Body of pancreas (tissue), 4 donors: ENCODE data around the gene ENTPD5. TPM values are rescaled to one million over a fixed set of nuclear protein-coding genes. Genes with fewer than 3 reads are reported as not detected.
"Not testable (repeated sequence)": the region's sequence is repeated elsewhere in the genome, so short reads cannot be mapped to it uniquely, and the experiment has no call there.

ENCODE experiments used
- ATAC-seq: fragments of 150-250 bp; one replicate; pipeline ENCODE4 v1.9.1; 2016
- DNase-seq, 4 donors: peaks; one replicate each; pipeline ENCODE4 v3.0.0-alpha.2; 2019
- H3K27ac ChIP-seq, 4 donors: fragments of 200-600 bp; sonication (generic); 1 replicate in 3 of 4; 2 replicates in 1 of 4; pipeline versions ENCODE4 v1.5.1 to v1.6.1; 2016 to 2019; ENCODE audit warnings: mild to moderate bottlenecking in 1 of 4, mixed read lengths in 1 of 4, moderate library complexity in 1 of 4
- H3K27me3 ChIP-seq, 2 donors: fragments of 200-600 bp; sonication (generic); one replicate each; pipeline ENCODE4 v1.6.0; 2016; ENCODE audit warnings: mild to moderate bottlenecking in 1 of 2
- H3K36me3 ChIP-seq, 2 donors: fragments of 200-600 bp; sonication (generic); replicated peaks in 1 of 2; 2 replicates each; pipeline ENCODE4 v1.5.1; 2016; ENCODE audit warnings: low read depth in 2 of 2; ENCODE audit not compliant: insufficient read depth in 1 of 2
- H3K4me1 ChIP-seq: fragments of 200-600 bp; sonication (generic); one replicate; pipeline ENCODE4 v1.6.0; 2016
- H3K4me3 ChIP-seq, 2 donors: fragments of 200-600 bp; sonication (generic); 1 replicate in 1 of 2; 2 replicates in 1 of 2; pipeline ENCODE4 v1.5.1; 2016 to 2019
- H3K9me3 ChIP-seq, 3 donors: fragments of 200-600 bp; sonication (generic); 1 replicate in 2 of 3; 2 replicates in 1 of 3; pipeline ENCODE4 v1.5.1; 2016
- POLR2A ChIP-seq, 3 donors: fragments of 450-650 bp; IDR thresholded peaks; one replicate each; pipeline ENCODE4 v1.6.1; 2016; ENCODE audit warnings: antibody characterized with exemption in 3 of 3, mild to moderate bottlenecking in 2 of 3
- WGBS, 2 donors: methylation state at CpG; one replicate each; pipeline ENCODE4 v1.1.5; 2017; 5-methylcytosine and 5-hydroxymethylcytosine counted together
- intact Hi-C: fragments of 100-400 bp; cut with DNase I; formaldehyde crosslinking; loops from one replicate; pipeline ENCODE4 v1.15.1; 2023
- total RNA-seq, 2 donors: library from RNA; depleted of rRNA; stranded (reverse); fragments of >200 nt; gene quantifications; one replicate each; pipeline ENCODE4 v1.1.0, GENCODE V29; 2016
- TF ChIP-seq, protein P1 (sequence below), 7 experiments: fragments of 450-650 bp in 4 of 7; fragments of 200-600 bp in 3 of 7; sonication (generic) in 3 of 7; IDR thresholded peaks; one replicate each; pipeline ENCODE4 v1.5.1; 2016 to 2019; ENCODE audit warnings: antibody characterized with exemption in 7 of 7

The ENTPD5 gene
- total RNA-seq, 2 donors from 2014 or later: 4.4 to 15.5 TPM

DNA sequence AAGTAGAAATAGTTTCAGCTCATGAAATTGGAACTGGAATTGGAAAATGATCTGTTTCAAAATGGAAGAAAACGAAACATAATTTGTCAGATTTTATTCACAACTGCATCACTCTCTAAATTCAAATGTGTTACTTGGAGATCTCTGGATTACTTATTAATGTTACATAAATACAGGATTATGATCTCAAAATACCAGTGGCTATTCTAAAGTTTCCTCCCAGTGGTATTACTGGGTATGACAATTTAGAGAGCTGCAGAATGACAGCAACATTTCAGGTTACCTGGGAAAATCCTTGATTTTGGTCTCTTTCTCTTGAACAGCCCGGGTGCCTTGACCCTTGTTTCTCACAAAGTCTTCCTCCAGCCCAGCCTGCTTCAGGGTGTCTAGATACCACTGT lies 83.4 kb downstream of the ENTPD5 start:
- DNase-seq (no peak), ATAC-seq (no peak)
- no peak overlapping the region for H3K27ac ChIP-seq
- H3K36me3 ChIP-seq: peaks cover 0 to 2% of the 10 kb centered on the region in 2 donors
- no peak for TF ChIP-seq POLR2A (IDR thresholded peaks at IDR 0.05)
- TF ChIP-seq, protein P1, sequence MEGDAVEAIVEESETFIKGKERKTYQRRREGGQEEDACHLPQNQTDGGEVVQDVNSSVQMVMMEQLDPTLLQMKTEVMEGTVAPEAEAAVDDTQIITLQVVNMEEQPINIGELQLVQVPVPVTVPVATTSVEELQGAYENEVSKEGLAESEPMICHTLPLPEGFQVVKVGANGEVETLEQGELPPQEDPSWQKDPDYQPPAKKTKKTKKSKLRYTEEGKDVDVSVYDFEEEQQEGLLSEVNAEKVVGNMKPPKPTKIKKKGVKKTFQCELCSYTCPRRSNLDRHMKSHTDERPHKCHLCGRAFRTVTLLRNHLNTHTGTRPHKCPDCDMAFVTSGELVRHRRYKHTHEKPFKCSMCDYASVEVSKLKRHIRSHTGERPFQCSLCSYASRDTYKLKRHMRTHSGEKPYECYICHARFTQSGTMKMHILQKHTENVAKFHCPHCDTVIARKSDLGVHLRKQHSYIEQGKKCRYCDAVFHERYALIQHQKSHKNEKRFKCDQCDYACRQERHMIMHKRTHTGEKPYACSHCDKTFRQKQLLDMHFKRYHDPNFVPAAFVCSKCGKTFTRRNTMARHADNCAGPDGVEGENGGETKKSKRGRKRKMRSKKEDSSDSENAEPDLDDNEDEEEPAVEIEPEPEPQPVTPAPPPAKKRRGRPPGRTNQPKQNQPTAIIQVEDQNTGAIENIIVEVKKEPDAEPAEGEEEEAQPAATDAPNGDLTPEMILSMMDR (IDR thresholded peaks at IDR 0.05): peak in 4 of 7 experiments; percentile 22 to 46 (median 39)
- intact Hi-C loops: no loop called here
- 57 to 72% methylated on average over 2 of the region's 2 CpGs for WGBS, 2 donors
- H3K27me3 ChIP-seq: no peaks in the 10 kb centered on the region
- no peak overlapping the region for H3K4me3 ChIP-seq
- H3K9me3 ChIP-seq: no peaks in the 10 kb centered on the region
- H3K4me1 ChIP-seq: no peaks in the 10 kb centered on the region

DNA sequence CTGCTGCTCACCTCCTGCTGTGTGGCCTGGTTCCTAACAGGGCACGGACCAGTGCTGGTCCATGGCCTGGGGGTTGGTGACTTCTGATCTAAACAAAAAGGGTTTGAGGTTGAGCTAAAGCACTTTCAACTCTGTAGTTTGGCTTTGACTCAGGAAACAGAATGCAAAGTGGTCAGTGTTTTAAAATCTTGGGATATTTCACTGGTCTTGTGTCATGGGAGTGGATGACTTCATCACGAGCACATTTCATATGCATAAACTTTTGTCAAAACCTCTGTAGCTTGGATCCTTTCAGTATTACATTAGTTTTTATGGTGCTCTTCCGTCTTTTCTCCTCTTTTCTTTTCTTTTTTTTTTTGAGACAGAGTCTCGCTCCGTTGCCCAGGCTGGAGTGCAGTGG lies 94.8 kb downstream of the ENTPD5 start:
- TF ChIP-seq, protein P1 (IDR thresholded peaks at IDR 0.05): no peak
- TF ChIP-seq POLR2A (IDR thresholded peaks at IDR 0.05): no peak
- peaks cover 6 to 42% of the 10 kb centered on the region in 2 donors for H3K36me3 ChIP-seq
- 71 to 96% methylated on average over 4 to 5 of the region's 5 CpGs for WGBS, 2 donors
- H3K9me3 ChIP-seq: no peaks in the 10 kb centered on the region
- no peak for DNase-seq
- H3K27ac ChIP-seq: no peak overlapping the region
- H3K4me3 ChIP-seq: no peak overlapping the region
- no peak for ATAC-seq
- H3K4me1 ChIP-seq: no peaks in the 10 kb centered on the region
- intact Hi-C loops: no loop called here
- H3K27me3 ChIP-seq: no peaks in the 10 kb centered on the region

DNA sequence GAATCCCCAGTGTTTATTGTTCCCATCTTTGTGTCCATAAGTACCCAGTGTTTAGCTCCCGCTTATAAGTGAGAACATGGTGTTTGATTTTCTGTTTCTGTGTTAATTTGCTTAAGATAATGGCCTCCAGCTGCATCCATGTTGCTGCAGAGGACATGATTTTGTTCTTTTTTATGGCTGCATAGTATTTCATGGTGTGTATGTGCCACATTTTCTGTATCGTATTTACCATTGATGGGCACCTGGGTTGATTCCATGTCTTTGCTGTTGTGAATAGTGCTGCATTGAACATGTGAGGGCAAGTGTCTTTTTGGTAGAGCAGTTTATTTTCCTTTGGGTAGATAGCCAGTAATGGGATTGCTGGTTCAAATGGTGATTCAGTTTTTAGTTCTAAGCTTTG lies 99.6 kb downstream of the ENTPD5 start:
- peaks cover 6 to 38% of the 10 kb centered on the region in 2 donors for H3K36me3 ChIP-seq
- intact Hi-C loops, H3K4me1 ChIP-seq, H3K27ac ChIP-seq, DNase-seq, H3K27me3 ChIP-seq, ATAC-seq, H3K9me3 ChIP-seq, H3K4me3 ChIP-seq: not testable (repeated sequence)
- WGBS, 2 donors: 91 to 93% methylated on average over 2 of the region's 2 CpGs

DNA sequence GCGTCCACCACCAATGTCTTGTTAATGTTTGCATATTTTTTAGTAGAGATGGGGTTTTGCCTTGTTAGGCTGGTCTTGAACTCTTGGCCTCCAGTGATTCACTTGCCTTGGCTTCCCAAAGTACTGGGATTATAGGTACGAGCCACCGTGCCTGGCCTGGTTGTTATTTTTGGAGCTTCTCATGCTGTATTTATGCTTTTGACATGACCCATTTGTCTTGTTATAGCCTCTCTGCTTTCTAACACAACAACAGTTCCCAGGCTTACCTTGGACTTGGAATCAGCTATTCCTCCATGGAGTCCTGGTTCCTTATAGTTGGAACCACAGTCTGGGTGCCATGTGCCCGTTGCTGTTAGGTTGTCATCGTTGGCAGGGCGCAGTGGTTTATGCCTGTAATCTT lies 102.8 kb downstream of the ENTPD5 start:
- peaks cover 0 to 10% of the 10 kb centered on the region in 2 donors for H3K36me3 ChIP-seq
- intact Hi-C loops: no loop called here
- H3K27ac ChIP-seq: no peak overlapping the region
- no peaks in the 10 kb centered on the region for H3K9me3 ChIP-seq
- TF ChIP-seq, protein P1 (IDR thresholded peaks at IDR 0.05): no peak
- no peak for TF ChIP-seq POLR2A (IDR thresholded peaks at IDR 0.05)
- DNase-seq: no peak
- WGBS, 2 donors: 91 to 93% methylated on average over 6 of the region's 6 CpGs
- H3K4me1 ChIP-seq: peaks cover 8% of the 10 kb centered on the region
- H3K27me3 ChIP-seq: no peaks in the 10 kb centered on the region
- no peak for ATAC-seq
- no peak overlapping the region for H3K4me3 ChIP-seq

DNA sequence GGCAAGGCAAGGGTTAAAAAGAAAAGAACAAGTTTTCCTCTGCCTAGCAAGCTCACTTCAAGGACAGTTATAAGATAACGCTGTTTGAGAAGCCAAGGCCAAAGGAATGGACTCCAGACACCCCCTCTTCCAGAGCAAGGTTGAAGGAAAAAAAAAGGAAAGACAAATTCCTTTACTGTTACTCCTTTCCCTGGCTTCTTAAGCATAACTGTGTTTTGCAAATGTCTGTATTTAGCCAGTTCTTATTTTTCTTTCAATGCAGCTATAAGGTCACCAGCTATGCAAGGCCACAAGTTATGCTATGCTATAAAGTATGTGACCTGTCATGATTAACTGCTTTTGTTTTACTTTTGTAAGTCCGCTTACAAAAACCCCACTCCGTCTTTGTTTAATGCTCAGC lies 105.8 kb downstream of the ENTPD5 start:
- H3K27me3 ChIP-seq: no peaks in the 10 kb centered on the region
- TF ChIP-seq POLR2A (IDR thresholded peaks at IDR 0.05): no peak
- TF ChIP-seq, protein P1 (IDR thresholded peaks at IDR 0.05): no peak
- intact Hi-C loops: no loop called here
- H3K27ac ChIP-seq: no peak overlapping the region
- no peaks in the 10 kb centered on the region for H3K9me3 ChIP-seq
- peaks cover 8% of the 10 kb centered on the region for H3K4me1 ChIP-seq
- H3K4me3 ChIP-seq: no peak overlapping the region
- no peak for DNase-seq
- H3K36me3 ChIP-seq: peaks cover 0 to 7% of the 10 kb centered on the region in 2 donors
- ATAC-seq: no peak
- WGBS, 2 donors: 38 to 54% methylated on average over 3 of the region's 3 CpGs
